Left renal pelvis (tissue), 4 donors: ENCODE data around the gene GFI1. TPM values are rescaled to one million over a fixed set of nuclear protein-coding genes. Genes with fewer than 3 reads are reported as not detected.
"Not testable (repeated sequence)": the region's sequence is repeated elsewhere in the genome, so short reads cannot be mapped to it uniquely, and the experiment has no call there.

Experiments
- DNase-seq, 4 donors: peaks; one replicate each; pipeline ENCODE4 v3.0.0-alpha.2; 2013; ENCODE audit warnings: low read depth in 4 of 4, low spot score in 3 of 4
- polyA plus RNA-seq, 4 donors: library from polyadenylated mRNA; unstranded; fragments of 120-200 nt; gene quantifications; one replicate each; pipeline ENCODE4 v1.2.1, GENCODE V29; 2013; ENCODE audit not compliant: insufficient read length in 4 of 4

The GFI1 gene
- under 1 TPM; 0.22 to 0.47 (median 0.29) TPM for polyA plus RNA-seq

- no peak for DNase-seq
Measured at GRCh38 chr1:92486251-92487077, at the start of gene GFI1. GFI1 (minus strand) TSS chr1:92486925; CDS start chr1:92483487, 3,438 bp downstream.

- DNase-seq, result not testable (repeated sequence)
Measured at GRCh38 chr1:92532371-92532770, 45.6 kb upstream of the GFI1 start.

GRCh38 chr1:92531939-92532338 is 45.2 kb upstream of the GFI1 start:
- not testable (repeated sequence) for DNase-seq

- DNase-seq, result no peak
Measured at GRCh38 chr1:92527670-92528069, 40.9 kb upstream of the GFI1 start.

GRCh38 chr1:92524944-92525590 is 38.3 kb upstream of the GFI1 start:
- not testable (repeated sequence) for DNase-seq

GRCh38 chr1:92519043-92519442 is 32.3 kb upstream of the GFI1 start:
- DNase-seq, result no peak

GRCh38 chr1:92516574-92516973 is 29.8 kb upstream of the GFI1 start:
- DNase-seq, result no peak

GRCh38 chr1:92515796-92516201 is 29.1 kb upstream of the GFI1 start:
- DNase-seq, result no peak

GRCh38 chr1:92511541-92511940 is 24.8 kb upstream of the GFI1 start:
- DNase-seq, result no peak

GRCh38 chr1:92509619-92510018 is 22.9 kb upstream of the GFI1 start:
- DNase-seq, result no peak

GRCh38 chr1:92505015-92505692 is 18.4 kb upstream of the GFI1 start:
- no peak for DNase-seq

GRCh38 chr1:92504291-92505014 is 17.7 kb upstream of the GFI1 start:
- DNase-seq, result no peak

GRCh38 chr1:92503926-92504285 is 17.2 kb upstream of the GFI1 start:
- no peak for DNase-seq

- no peak for DNase-seq
Measured at GRCh38 chr1:92503043-92503925, 16.6 kb upstream of the GFI1 start.

- no peak for DNase-seq
Measured at GRCh38 chr1:92502247-92502646, 15.5 kb upstream of the GFI1 start.

- no peak for DNase-seq
Measured at GRCh38 chr1:92500552-92500951, 13.8 kb upstream of the GFI1 start.

GRCh38 chr1:92495392-92496063 is 8.8 kb upstream of the GFI1 start:
- DNase-seq, result no peak

GRCh38 chr1:92494485-92495141 is 7.9 kb upstream of the GFI1 start:
- DNase-seq, result no peak

GRCh38 chr1:92493139-92493538 is 6.4 kb upstream of the GFI1 start:
- no peak for DNase-seq
